ELR (cell line): ENCODE measurements around the gene LRRC41.
"Not testable (repeated sequence)": the region's sequence is repeated elsewhere in the genome, so short reads cannot be mapped to it uniquely, and the experiment has no call there.

Experiments
- DNase-seq: peaks from one replicate; pipeline ENCODE4 v3.0.0-alpha.2; 2015; ENCODE audit warnings: low read depth

LRRC41 gene

GRCh38 chr1:46322191-46322590 is 18.8 kb upstream of the LRRC41 start:
- not testable (repeated sequence) for DNase-seq

DNA sequence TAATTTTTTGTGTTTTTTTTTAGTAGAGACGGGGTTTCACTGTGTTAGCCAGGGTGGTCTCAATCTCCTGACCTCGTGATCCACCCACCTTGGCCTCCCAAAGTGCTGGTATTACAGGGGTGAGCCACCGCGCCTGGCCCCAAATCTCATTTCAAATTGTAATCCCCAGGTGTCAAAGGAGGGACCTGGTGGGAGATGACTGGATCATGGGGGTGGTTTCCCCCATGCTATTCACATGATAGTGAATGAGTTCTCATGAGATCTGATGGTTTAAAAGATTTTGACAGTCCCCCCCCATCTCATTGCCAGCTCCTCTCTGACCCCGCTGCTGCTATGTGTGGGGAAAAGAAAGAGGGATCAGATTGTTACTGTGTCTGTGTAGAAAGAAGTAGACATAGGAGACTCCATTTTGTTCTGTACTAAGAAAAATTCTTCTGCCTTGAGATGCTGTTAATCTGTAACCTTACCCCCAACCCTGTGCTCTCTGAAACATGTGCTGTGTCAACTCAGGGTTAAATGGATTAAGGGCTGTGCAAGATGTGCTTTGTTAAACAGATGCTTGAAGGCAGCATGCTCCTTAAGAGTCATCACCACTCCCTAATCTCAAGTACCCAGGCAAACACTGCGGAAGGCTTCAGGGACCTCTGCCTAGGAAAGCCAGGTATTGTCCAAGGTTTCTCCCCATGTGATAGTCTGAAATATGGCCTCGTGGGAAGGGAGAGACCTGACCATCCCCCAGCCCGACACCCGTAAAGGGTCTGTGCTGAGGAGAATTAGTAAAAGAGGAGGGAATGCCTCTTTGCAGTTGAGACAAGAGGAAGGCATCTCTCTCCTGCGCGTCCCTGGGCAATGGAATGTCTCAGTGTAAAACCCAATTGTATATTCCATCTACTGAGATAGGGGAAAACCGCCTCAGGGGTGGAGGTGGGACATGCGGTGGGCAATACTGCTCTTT is 16.8 kb upstream of the LRRC41 start:
- not testable (repeated sequence) for DNase-seq

- not testable (repeated sequence) for DNase-seq
These were observed 15.9 kb upstream of the LRRC41 start for GRCh38 chr1:46319301-46319700.

DNA sequence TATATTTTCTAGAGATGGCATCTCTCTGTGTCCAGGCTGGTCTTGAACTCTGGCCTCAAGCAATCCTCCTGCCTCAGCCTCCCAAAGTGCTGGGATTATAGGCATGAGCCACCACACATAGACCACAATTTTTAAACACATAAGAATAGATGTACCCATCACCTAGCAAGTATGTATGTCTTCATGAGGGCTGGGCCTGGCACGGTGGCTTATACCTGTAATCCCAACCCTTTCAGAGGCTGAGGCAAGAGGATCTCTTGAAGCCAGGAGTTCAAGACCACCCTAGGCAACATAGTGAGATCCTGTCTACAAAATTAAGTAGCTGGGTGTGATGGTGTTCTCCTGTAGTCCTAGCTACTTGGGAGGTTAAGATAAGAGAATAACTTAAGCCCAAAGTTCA is 13.9 kb upstream of the LRRC41 start:
- no peak for DNase-seq

DNA sequence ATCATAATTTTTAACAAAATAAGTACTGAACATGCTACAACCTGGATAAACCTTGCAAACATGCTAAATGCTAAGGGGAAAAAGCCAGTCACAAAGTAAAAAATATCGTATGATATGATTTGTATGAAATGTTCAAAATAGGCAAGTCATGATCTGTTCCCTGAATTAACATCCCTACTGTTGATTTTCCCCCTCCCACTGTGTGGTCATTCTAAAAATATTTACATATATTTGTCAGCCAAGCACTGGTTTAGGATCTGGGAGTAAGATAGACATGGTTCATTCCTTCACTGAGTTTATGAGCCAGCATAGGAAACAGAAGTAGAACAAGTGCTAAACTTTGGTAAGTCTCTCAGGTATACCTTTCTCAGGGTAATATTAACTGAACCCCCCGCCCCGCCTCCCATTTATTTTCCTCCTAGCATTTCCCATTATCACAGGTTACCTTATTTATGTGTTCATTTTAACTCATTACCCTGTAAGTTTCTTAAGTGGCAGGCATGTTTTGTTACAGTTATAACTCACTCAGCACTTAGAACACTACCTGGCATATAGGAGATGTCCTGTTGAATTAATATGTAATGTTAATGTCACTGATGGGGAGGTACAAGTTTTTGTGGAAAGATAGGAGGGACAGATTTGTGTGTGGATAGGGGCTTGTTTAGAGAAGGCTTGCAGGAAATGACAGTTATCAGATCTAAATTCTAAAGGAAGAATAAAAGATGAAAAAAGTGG is 12.4 kb upstream of the LRRC41 start:
- peak; percentile 44 for DNase-seq

- no peak for DNase-seq
These were observed 6.9 kb upstream of the LRRC41 start for GRCh38 chr1:46310321-46310720.

- DNase-seq: no peak
These were observed 6.2 kb upstream of the LRRC41 start for GRCh38 chr1:46309401-46310159.

DNA sequence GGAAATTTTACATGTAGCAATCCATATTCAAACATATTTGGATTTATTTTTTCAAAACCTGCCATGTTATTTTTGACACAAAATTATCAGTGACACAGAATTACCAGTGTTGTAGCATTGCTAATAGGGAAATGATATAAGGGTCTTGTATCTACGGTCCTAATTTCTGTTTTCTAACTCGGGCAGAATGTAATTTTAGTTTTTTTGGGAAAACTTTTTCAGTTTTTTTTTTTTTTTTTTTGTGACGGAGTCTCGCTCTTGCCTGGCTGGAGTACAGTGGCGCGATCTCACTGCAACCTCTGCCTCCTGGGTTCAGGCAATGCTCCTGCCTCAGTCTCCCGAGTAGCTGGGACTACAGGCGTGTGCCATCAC is 2.7 kb upstream of the LRRC41 start:
- DNase-seq: no peak

DNA sequence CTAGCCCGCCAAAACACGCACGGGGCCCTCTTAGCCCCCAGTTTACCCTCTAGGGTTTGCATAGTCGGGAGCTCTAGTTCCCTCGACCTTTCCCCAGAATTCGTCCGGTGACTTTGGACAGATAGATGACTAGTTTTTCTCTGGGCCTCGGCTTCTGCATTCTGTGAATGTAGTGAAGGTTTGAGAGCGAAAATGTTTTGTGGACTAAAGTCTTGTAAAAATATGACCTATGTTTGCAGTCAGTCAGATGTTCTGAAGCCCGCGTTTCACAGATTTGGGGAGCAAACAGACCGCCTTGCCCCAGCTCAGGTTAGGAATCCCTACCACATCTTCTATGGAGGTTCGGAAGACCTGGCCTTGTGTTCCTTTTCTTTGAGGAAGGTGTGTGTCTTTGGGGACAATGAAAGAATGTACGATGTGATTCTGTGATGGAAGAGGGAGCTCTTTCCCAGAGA is 483 bp upstream of the LRRC41 start:
- peak; percentile 21 for DNase-seq

GRCh38 chr1:46302641-46303037 is 777 bp downstream of the LRRC41 start:
- DNase-seq: peak; percentile 48

- DNase-seq: peak; percentile 59
These were observed 1.4 kb downstream of the LRRC41 start for GRCh38 chr1:46301808-46302640.

GRCh38 chr1:46301406-46301807 is 2.0 kb downstream of the LRRC41 start:
- DNase-seq: peak; percentile 51

- DNase-seq: peak; percentile 21
These were observed 2.6 kb downstream of the LRRC41 start for GRCh38 chr1:46300673-46301405.

GRCh38 chr1:46298387-46298786 is 5.0 kb downstream of the LRRC41 start:
- no peak for DNase-seq

DNA sequence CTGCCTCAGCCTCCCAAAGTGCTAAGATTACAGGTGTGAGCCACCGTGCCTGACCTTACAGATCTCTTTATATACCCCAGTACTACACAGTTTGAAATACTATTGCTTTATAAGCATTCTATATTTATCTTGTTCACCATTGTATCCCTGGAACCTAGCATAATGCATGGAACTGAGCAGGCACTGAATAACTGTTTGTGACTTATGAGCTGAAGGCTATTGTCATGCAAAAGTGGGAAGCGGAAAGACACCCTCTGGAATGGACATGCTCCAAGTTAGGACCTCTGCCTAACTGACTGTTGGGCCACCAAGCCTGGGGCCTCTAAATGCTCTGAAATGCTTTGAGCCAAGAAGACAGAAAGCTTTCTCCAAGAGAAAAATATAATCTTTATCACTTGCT is 8.1 kb downstream of the LRRC41 start:
- DNase-seq: no peak

DNA sequence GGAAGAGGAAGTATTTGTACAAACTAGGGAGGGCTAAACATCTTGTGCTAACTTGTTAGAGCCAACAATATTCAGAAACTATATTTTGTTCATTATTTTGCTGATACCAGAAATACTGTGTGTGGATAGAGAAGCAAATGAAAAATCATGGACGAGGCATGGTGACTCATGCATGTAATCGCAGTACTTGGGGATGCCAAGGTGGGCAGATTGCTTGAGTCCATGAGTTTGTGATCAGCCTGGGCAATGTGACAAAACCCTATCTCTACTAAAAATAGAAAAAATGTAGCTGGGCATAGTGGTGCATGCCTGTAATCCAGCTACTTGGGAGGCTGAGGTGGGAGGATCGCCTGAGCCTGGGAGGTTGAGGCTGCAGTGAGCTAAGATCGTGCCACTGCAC is 13.4 kb downstream of the LRRC41 start:
- DNase-seq: peak; percentile 33

DNA sequence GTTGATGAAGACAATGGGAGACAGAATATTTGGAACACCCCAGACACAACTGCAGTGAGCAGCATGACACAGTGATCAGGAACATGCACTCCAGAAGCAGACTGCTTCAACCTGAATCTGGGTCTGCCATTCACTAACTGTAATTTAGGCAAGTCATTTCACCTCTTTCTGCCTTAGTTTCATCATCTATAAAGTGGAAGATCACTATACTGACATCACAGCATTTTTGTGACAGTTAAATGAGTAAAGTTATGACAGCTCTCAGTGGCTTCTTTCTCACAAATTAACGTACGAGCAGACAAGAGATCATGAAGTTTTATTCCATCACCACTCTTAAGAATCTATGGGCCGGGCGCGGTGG is 14.3 kb downstream of the LRRC41 start:
- DNase-seq: no peak

DNA sequence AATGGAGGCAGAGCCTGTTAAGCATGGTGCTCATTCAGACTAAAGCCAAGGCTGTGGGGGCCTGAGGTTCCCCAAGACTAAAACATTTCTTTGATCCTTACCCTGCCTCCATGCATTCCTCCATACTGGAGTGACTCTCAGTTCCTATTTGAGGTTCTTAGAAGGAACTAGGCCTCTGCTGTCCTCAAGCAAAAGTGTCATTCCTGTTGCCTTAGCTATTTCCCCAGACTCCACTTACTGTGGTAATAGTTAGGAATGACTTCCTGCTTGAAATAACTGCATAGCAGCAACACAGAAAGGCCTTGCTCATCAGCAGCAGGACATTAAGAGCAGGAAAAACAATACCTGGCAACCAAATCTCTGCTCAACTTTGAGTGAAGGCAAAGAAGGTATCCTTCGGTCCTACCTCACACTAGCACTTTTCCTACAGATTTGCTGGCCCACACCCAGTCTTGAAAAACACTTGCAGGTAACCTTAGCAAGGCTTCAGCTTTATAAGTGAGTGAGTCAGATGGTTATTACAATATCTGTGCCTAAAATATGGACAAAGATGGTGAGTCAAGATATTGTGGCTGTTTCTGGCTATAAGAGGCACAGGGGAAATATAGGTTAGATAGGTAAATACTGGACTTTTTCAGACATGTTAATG is 14.8 kb downstream of the LRRC41 start:
- peak; percentile 76 for DNase-seq

DNA sequence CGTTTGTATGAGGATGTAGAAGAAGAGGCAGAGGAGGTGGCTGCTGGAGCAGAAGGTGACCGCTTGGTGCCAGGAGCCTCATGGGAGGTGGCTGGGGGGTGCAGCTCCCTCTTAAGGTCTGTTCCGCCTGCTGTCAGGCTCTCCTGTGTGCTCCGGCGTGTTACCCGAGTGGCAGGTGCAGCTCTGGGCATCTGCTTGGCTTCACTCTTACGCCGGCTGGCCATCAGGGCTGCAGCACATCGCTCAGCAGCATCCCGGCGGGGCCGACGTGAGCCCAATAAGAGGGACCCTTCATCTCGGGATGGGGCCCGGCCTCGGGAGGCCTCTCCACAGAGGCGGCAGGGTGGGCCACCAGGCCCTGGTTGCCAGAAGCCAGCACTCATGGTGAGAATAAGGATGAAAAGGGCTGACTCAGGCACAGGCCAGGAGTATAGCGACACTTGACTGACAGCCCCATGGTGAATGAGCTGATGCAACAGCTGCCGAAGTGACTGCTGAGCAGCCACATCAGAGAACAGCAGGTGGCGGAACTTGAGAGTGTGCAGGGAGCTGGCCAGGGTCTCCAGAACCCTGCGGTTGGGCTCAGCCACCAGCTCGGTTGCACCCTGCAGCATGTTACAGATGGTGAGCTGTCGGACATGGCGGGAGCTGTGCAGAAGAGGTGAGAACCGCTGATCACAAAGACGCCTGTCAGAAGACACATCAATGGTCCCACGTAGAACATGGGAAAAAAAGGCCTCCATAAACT is 17.5 kb downstream of the LRRC41 start:
- DNase-seq: no peak
